Cardiac ventricle fibroblast (primary cell): ENCODE measurements around the gene UEVLD. TPM values are rescaled to one million over a fixed set of nuclear protein-coding genes. Genes with fewer than 3 reads are reported as not detected.

Experiments used
- total RNA-seq: library from RNA; depleted of rRNA; stranded (reverse); fragments of >200 nt; gene quantifications from 2 replicates; pipeline ENCODE4 v1.2.3, GENCODE V29; 2015

Gene UEVLD
- 19.5 and 19.7 TPM in 2 replicates for total RNA-seq

DNA sequence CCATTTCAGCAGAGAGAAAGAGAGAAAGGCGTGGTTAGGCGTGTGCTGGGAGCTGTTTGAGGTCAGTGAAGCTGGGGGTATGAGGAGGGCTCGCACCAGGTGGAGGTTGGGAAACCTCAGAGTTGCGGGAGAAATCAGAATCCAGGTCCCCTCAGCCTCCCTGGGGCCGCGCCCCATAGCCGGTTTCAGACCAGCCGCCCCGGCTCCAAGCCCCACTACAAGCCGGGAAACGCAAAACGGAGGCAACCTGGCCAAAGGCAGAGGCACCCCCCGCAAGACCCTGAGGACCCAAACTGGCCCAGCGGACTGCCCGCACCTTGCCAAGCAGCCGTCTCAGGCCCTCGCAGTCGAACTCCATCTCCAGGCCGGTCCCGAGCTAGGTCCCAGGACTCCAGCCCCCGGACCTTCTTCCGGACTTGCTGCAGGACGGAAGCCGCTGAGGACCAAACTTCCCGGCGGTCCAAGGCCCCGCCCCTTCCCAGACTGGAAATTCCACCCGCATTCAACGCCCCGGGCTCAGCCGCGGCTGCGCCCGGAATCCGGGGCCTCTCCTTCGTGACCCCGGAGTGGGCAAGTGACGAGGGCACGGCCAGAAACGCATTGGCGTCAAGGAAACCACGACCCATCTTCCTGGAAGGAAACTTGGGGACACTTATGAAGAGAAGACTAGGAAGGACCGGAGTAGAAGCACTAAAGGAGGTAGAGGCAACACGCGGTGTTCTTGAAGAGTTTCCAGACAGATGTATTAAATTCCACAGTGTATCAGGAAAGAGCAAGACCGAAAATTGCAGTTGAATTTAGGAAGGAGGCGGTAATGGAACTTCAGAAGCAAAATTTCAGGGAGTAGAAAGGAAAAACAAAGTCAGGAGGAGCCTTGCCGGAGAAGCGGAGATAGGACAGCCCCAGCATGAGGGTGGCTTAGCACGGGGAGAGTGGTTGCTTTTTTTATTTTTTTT is at the start of gene UEVLD:
Gene UEVLD, minus strand, starts transcription at position 438 of the 956 bp plus-strand sequence. Its CDS starts 80 bp downstream, at position 358.

DNA sequence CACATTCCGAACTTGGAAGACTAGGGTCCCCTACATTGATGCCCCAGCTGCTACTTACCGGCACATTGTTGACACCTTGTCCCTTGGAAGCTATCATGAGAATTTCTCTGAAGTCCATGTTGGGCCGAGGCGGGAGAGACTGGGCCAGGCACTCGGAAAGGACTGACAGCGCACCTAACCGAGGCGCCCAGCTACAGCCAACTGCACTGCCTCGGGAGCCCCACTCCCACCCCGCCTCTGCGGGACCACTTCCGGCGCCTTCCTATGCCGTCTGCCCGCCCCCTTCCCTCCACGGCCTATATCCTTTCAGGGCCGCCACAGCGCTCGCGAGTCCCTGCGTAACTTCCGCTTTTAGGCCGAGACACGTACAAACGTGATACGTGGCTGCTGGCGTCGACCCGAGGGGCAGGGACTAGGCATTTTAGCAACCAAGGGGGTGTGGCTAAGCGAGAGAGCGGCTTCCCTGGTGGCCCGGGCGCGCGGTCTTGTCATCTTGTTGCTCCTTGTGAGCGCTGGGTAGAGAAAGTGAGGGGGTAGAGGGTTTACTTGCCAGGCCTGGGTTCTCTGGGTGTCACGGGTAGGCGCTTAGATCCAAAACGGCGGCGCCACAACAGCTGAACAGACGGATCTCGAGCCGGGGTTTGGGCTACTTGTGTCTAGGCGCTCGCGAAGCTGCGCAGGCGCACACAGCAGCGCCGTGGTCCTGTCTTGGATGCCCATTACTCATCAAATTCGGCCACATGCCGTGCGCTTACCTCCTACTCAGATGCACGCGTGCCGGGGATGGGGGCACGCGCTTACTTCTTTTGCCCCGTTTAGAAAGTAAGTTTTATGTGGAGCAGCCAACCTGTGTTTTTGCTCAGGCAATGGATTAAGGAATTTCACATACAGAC is 45.9 kb upstream of the UEVLD start, which contains the start of gene SPTY2D1:
Gene SPTY2D1, minus strand, starts transcription at position 203 of the 893 bp plus-strand sequence. Its CDS starts 85 bp downstream, at position 118.

DNA sequence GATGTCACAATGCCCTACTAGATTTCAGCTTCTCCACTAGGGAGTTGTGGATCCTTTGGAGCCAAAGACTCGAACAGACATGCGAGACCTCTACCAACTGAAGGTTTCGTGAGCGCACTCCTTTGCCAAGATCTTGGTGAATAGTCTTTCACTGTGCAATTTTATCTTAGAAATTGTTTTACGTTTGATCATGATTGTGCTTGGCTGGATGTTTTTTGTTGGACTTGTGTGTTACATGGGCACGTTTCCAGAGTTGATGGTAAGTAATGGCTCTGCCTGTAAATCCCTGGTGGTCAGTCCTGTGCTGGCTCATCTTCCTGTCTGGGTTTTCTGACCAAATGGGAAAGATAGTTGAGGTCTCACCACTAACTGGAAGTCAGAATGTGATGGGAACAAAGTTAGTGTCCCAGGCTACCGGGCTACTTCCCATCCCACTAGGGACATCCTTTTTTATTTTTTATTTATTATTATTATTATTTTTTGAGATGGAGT is 11.3 kb upstream of the UEVLD start, which contains the start of gene MISFA:
Gene MISFA, plus strand, starts transcription at position 51 of the 492 bp plus-strand sequence. Its CDS starts 140 bp downstream, at position 191.

DNA sequence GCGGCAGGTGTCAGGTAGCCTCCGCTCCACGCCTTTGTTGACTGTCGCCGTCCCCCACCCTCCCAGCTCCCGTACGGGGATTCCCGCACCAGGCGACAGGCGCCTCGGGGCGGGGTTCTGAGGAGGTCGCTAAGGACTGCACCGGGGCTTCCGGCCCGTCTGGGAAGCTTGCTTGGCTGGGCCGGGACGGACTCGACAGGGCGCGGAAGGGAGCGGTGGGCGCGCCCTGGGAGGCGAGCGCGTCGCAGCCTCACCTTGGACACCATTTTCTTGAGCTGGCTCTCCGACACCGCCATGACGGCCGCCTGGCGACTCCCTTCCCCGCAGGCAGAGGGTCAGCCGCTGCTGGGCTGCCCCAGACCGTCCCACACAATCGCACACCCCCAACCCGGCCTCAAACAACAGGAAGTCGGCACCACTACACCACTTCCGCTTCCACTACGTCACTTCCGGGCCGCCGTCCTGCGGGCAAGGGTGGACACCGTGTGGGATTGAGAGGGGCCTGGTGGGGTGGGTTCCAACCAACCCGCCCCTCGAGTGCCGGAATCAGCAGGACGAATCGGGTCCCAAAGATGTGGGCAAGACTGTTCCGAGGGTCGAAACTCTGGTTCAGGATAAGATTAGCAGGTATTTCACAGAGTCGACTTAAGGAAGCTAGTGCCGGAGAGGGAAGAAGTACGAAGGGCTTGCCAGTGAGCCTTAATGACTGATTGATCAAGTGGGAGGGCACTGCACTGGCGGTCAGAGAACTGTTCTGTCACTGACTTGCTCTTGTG is 61.8 kb downstream of the UEVLD start, which contains the start of gene TSG101:
Gene TSG101, minus strand, starts transcription at position 422 of the 776 bp plus-strand sequence. Its CDS starts 126 bp downstream, at position 296.

Other genes starting within 250 kb of the UEVLD start
- gene LDHA, start 194.2 kb downstream of the UEVLD start, total RNA-seq, result 1,119 and 1,165 TPM in 2 replicates
- 0.25 and 2.4 TPM in 2 replicates for gene LDHC, start 176.4 kb downstream of the UEVLD start, total RNA-seq
- not detected in 2 replicates for gene LDHAL6A, start 132.9 kb downstream of the UEVLD start, total RNA-seq
- 53.5 and 87.3 TPM in 2 replicates for gene TSG101, start 61.8 kb downstream of the UEVLD start, total RNA-seq
- not detected in 2 replicates for gene MISFA, start 11.1 kb upstream of the UEVLD start, total RNA-seq
- 12.3 and 24.2 TPM in 2 replicates for gene SPTY2D1, start 45.6 kb upstream of the UEVLD start, total RNA-seq
- gene TMEM86A, start 110.0 kb upstream of the UEVLD start, total RNA-seq, result 2.2 and 3.1 TPM in 2 replicates
- not detected in 2 replicates for gene IGSF22, start 137.5 kb upstream of the UEVLD start, total RNA-seq
- gene PTPN5, start 203.1 kb upstream of the UEVLD start, total RNA-seq, result not detected in 2 replicates